Naive thymus-derived CD4-positive, alpha-beta T cell (primary cell): ENCODE results near the gene INPP5J. TPM values are rescaled to one million over a fixed set of nuclear protein-coding genes. Genes with fewer than 3 reads are reported as not detected.
A peak's percentile ranks its signal among the peaks of the same experiment; 100 is the strongest.
"Not testable (repeated sequence)": the region's sequence is repeated elsewhere in the genome, so short reads cannot be mapped to it uniquely, and the experiment has no call there.

ENCODE experiments used
- ATAC-seq: fragments of 150-1000 bp; cut with Tn5 transposase; 2 replicates; pipeline ENCODE4 v1.10.0; 2021; ENCODE audit warnings: mild to moderate bottlenecking, moderate library complexity
- CTCF ChIA-PET: fragments of 350-600 bp; sonication (Branson Sonifier 250); formaldehyde crosslinking; loops from one replicate; lab custom pipeline; 2021; ENCODE audit warnings: antibody characterized with exemption; lab: Charles Lee
- POLR2A ChIA-PET: fragments of 350-600 bp; sonication (Branson Sonifier 250); formaldehyde crosslinking; loops from one replicate; lab custom pipeline; 2021; ENCODE audit warnings: antibody characterized with exemption, inconsistent platforms; lab: Charles Lee
- DNase-seq, 9 donors: peaks; one replicate each; pipeline versions ENCODE4 v3.0.0 to v3.0.0-alpha.2; 2020 to 2022; ENCODE audit warnings: mixed read lengths in 1 of 9
- H3K27ac ChIP-seq: one replicate; pipeline ENCODE4 v1.7.0; 2013; ENCODE audit warnings: mild to moderate bottlenecking, low read depth, low read length, moderate library complexity
- H3K27me3 ChIP-seq, 2 donors: one replicate each; pipeline ENCODE4 v1.7.0; 2013; ENCODE audit warnings: low read length in 2 of 2, mild to moderate bottlenecking in 2 of 2, moderate library complexity in 2 of 2; ENCODE audit not compliant: control insufficient read depth in 2 of 2, insufficient read depth in 2 of 2
- H3K36me3 ChIP-seq, 3 experiments: 1 replicate in 2 of 3; 2 replicates in 1 of 3; pipeline ENCODE4 v1.7.0; 2013; ENCODE audit warnings: low read length in 3 of 3, mild to moderate bottlenecking in 3 of 3, moderate library complexity in 1 of 3; ENCODE audit not compliant: insufficient read depth in 3 of 3, control insufficient read depth in 2 of 3
- H3K4me1 ChIP-seq, 2 donors: one replicate each; pipeline ENCODE4 v1.7.0; 2013; ENCODE audit warnings: low read length in 2 of 2, mild to moderate bottlenecking in 2 of 2, moderate library complexity in 1 of 2; ENCODE audit not compliant: control insufficient read depth in 2 of 2, insufficient read depth in 2 of 2
- H3K4me3 ChIP-seq: 2 replicates; pipeline ENCODE4 v1.7.0; 2013; ENCODE audit warnings: mild to moderate bottlenecking, low read length
- H3K9me3 ChIP-seq, 3 experiments: 1 replicate in 2 of 3; 2 replicates in 1 of 3; pipeline ENCODE4 v1.7.0; 2013; ENCODE audit warnings: low read length in 3 of 3; ENCODE audit not compliant: control insufficient read depth in 2 of 3
- H3K27ac Mint-ChIP-seq, 9 donors: one replicate each; pipeline ENCODE4 v1.8.0; 2020 to 2022; ENCODE audit warnings: mixed read lengths in 9 of 9, mild to moderate bottlenecking in 8 of 9, moderate library complexity in 5 of 9, inconsistent platforms in 2 of 9
- H3K27me3 Mint-ChIP-seq, 5 donors: one replicate each; pipeline ENCODE4 v1.8.0; 2021 to 2022; ENCODE audit warnings: mixed read lengths in 5 of 5, mild to moderate bottlenecking in 1 of 5
- H3K36me3 Mint-ChIP-seq, 5 donors: one replicate each; pipeline ENCODE4 v1.8.0; 2020 to 2022; ENCODE audit warnings: mixed read lengths in 5 of 5, mild to moderate bottlenecking in 3 of 5, inconsistent platforms in 1 of 5
- H3K4me1 Mint-ChIP-seq, 7 donors: one replicate each; pipeline ENCODE4 v1.8.0; 2020 to 2022; ENCODE audit warnings: mixed read lengths in 7 of 7, mild to moderate bottlenecking in 3 of 7, inconsistent platforms in 1 of 7
- H3K4me3 Mint-ChIP-seq, 10 donors: one replicate each; pipeline ENCODE4 v1.8.0; 2020 to 2022; ENCODE audit warnings: mild to moderate bottlenecking in 10 of 10, mixed read lengths in 10 of 10, moderate library complexity in 6 of 10, inconsistent platforms in 2 of 10
- H3K9me3 Mint-ChIP-seq, 11 donors: one replicate each; pipeline ENCODE4 v1.8.0; 2020 to 2022; ENCODE audit warnings: mixed read lengths in 11 of 11, mild to moderate bottlenecking in 4 of 11, inconsistent platforms in 1 of 11, moderate library complexity in 1 of 11
- intact Hi-C, 2 donors: fragments of 100-400 bp; cut with micrococcal nuclease; formaldehyde crosslinking; loops; one replicate each; pipeline ENCODE4 v1.15.1; 2023
- polyA plus RNA-seq, 2 donors: library from polyadenylated mRNA; unstranded; fragments of 300-500 nt; fragmentation: Illumina TruSeq; gene quantifications; one replicate each; pipeline ENCODE4 v1.2.3, GENCODE V29; 2021
- total RNA-seq, 6 experiments: library from RNA in 5 of 6; stranded (reverse) in 5 of 6; gene quantifications; 1 replicate in 5 of 6; 2 replicates in 1 of 6; pipeline ENCODE4 v1.2.3 and lab custom pipeline; 2021 to 2026

INPP5J gene
- total RNA-seq (under 1 TPM in 4 of 5 experiments, not detected in 1; 0.24 to 0.81 (median 0.51) TPM), polyA plus RNA-seq (not detected), total RNA-seq (lab: John Stamatoyannopoulos, UW) (not detected)

GRCh38 chr22:31122532-31123291, at the start of gene INPP5J:
Gene INPP5J, plus strand, starts transcription at chr22:31122966. Its CDS starts 49 bp downstream, at chr22:31123015.
- intact Hi-C loops: no loop called here
- Mint-ChIP-seq H3K4me1 (peaks cover 0 to 4% (median 0%) of the 10 kb centered on the region in 7 donors), H3K4me3 (no peak within 1 kb of the TSS), H3K27me3 (peaks cover 0 to under 1% (median 0%) of the 10 kb centered on the region in 5 donors), H3K27ac (peak within 1 kb of the TSS in 2 of 9 donors; percentile 10 to 59), H3K36me3 (no peaks in the 10 kb centered on the region), H3K9me3 (peaks cover 0 to 1% (median 0%) of the 10 kb centered on the region in 11 donors)
- ChIA-PET POLR2A (no interaction called here), CTCF (no interaction called here)
- Histone ChIP-seq H3K27ac (no peak within 1 kb of the TSS), H3K4me3 (no peak within 1 kb of the TSS), H3K4me1 (no peaks in the 10 kb centered on the region), H3K36me3 (no peaks in the 10 kb centered on the region), H3K9me3 (no peaks in the 10 kb centered on the region), H3K27me3 (no peaks in the 10 kb centered on the region)
- DNase-seq (no peak), ATAC-seq (no peak)

GRCh38 chr22:31073125-31073524, 49.6 kb upstream of the INPP5J start:
- POLR2A ChIA-PET, H3K27ac Mint-ChIP-seq, H3K4me3 Mint-ChIP-seq, H3K9me3 ChIP-seq, DNase-seq, intact Hi-C loops, H3K27ac ChIP-seq, CTCF ChIA-PET, H3K27me3 ChIP-seq, H3K4me1 Mint-ChIP-seq, H3K4me3 ChIP-seq, ATAC-seq, H3K9me3 Mint-ChIP-seq, H3K4me1 ChIP-seq, H3K27me3 Mint-ChIP-seq, H3K36me3 Mint-ChIP-seq, H3K36me3 ChIP-seq: not testable (repeated sequence)

GRCh38 chr22:31073545-31074145, 49.1 kb upstream of the INPP5J start:
- H3K9me3 Mint-ChIP-seq, H3K27ac Mint-ChIP-seq, ATAC-seq, intact Hi-C loops, H3K9me3 ChIP-seq, H3K4me1 Mint-ChIP-seq, H3K27me3 Mint-ChIP-seq, H3K36me3 Mint-ChIP-seq, POLR2A ChIA-PET, H3K36me3 ChIP-seq, H3K4me3 Mint-ChIP-seq, H3K4me3 ChIP-seq, H3K27me3 ChIP-seq, H3K27ac ChIP-seq, H3K4me1 ChIP-seq, CTCF ChIA-PET, DNase-seq: not testable (repeated sequence)

- no peaks in the 10 kb centered on the region for H3K36me3 Mint-ChIP-seq
- no peaks in the 10 kb centered on the region for H3K36me3 ChIP-seq
- DNase-seq: no peak
- H3K4me3 ChIP-seq: no peak overlapping the region
- H3K27ac Mint-ChIP-seq: no peak overlapping the region
- ChIA-PET POLR2A (no interaction called here), CTCF (no interaction called here)
- intact Hi-C loops: no loop called here
- H3K27me3 ChIP-seq: no peaks in the 10 kb centered on the region
- no peaks in the 10 kb centered on the region for H3K9me3 ChIP-seq
- no peak overlapping the region for H3K4me3 Mint-ChIP-seq
- no peak overlapping the region for H3K27ac ChIP-seq
- no peaks in the 10 kb centered on the region for H3K27me3 Mint-ChIP-seq
- peaks cover 0 to 6% of the 10 kb centered on the region in 2 donors for H3K4me1 ChIP-seq
- H3K9me3 Mint-ChIP-seq: no peaks in the 10 kb centered on the region
- no peak for ATAC-seq
- peaks cover 0 to 6% (median 4%) of the 10 kb centered on the region in 7 donors for H3K4me1 Mint-ChIP-seq
Measured at GRCh38 chr22:31075961-31076360, 46.8 kb upstream of the INPP5J start.

- ChIA-PET POLR2A (no interaction called here), CTCF (no interaction called here)
- DNase-seq (no peak), ATAC-seq (no peak)
- no peaks in the 10 kb centered on the region for H3K27me3 Mint-ChIP-seq
- no peak overlapping the region for H3K27ac ChIP-seq
- H3K4me3 Mint-ChIP-seq: no peak overlapping the region
- no peaks in the 10 kb centered on the region for H3K9me3 Mint-ChIP-seq
- no peaks in the 10 kb centered on the region for H3K9me3 ChIP-seq
- H3K4me1 ChIP-seq: peaks cover 8 to 22% of the 10 kb centered on the region in 2 donors
- intact Hi-C loops: no loop called here
- no peaks in the 10 kb centered on the region for H3K36me3 ChIP-seq
- H3K27me3 ChIP-seq: no peaks in the 10 kb centered on the region
- peaks cover 13 to 21% (median 18%) of the 10 kb centered on the region in 7 donors for H3K4me1 Mint-ChIP-seq
- H3K36me3 Mint-ChIP-seq: no peaks in the 10 kb centered on the region
- H3K27ac Mint-ChIP-seq: no peak overlapping the region
- H3K4me3 ChIP-seq: no peak overlapping the region
Measured at GRCh38 chr22:31077681-31078080, 45.1 kb upstream of the INPP5J start.

- H3K9me3 ChIP-seq, H3K9me3 Mint-ChIP-seq, intact Hi-C loops, H3K27me3 ChIP-seq, H3K4me3 ChIP-seq, H3K36me3 Mint-ChIP-seq, H3K36me3 ChIP-seq, POLR2A ChIA-PET, DNase-seq, H3K27ac ChIP-seq, H3K27me3 Mint-ChIP-seq, ATAC-seq, CTCF ChIA-PET: not testable (repeated sequence)
- peak overlapping the region in 1 of 10 donors; percentile 29 for H3K4me3 Mint-ChIP-seq
- peaks cover 8 to 29% of the 10 kb centered on the region in 2 donors for H3K4me1 ChIP-seq
- H3K4me1 Mint-ChIP-seq: peaks cover 19 to 28% (median 24%) of the 10 kb centered on the region in 7 donors
- peak overlapping the region in 1 of 9 donors; percentile 68 for H3K27ac Mint-ChIP-seq
Measured at GRCh38 chr22:31078389-31078788, 44.4 kb upstream of the INPP5J start.
